H9 (cell line): ENCODE results near the gene ZDHHC12. TPM values are rescaled to one million over a fixed set of nuclear protein-coding genes. Genes with fewer than 3 reads are reported as not detected.

Experiments used
- DNase-seq: peaks from one replicate; pipeline ENCODE4 v3.0.0-alpha.2; 2017
- H2AFZ ChIP-seq: one replicate; pipeline ENCODE4 v1.6.1; 2013; ENCODE audit warnings: mild to moderate bottlenecking, low read length, control low read depth, moderate library complexity
- H2AK5ac ChIP-seq: 2 replicates; pipeline ENCODE4 v1.6.1; 2013; ENCODE audit warnings: low read length, control low read depth, mixed read lengths; ENCODE audit not compliant: insufficient read length
- H2BK120ac ChIP-seq: one replicate; pipeline ENCODE4 v1.6.1; 2013; ENCODE audit warnings: low read depth, mild to moderate bottlenecking, low read length, control low read depth, inconsistent platforms; ENCODE audit not compliant: poor library complexity, severe bottlenecking
- H2BK12ac ChIP-seq: 2 replicates; pipeline ENCODE4 v1.6.1; 2013; ENCODE audit warnings: low read length, control low read depth, mixed read lengths, low read depth; ENCODE audit not compliant: insufficient read length
- H2BK15ac ChIP-seq: 2 replicates; pipeline ENCODE4 v1.6.1; 2013; ENCODE audit warnings: low read depth, low read length, control low read depth
- H2BK20ac ChIP-seq: one replicate; pipeline ENCODE4 v1.6.1; 2013; ENCODE audit warnings: low read depth, mild to moderate bottlenecking, low read length, control low read depth, inconsistent platforms; ENCODE audit not compliant: poor library complexity, severe bottlenecking
- H2BK5ac ChIP-seq: 2 replicates; pipeline ENCODE4 v1.6.1; 2013; ENCODE audit warnings: low read length, control low read depth, mixed read lengths; ENCODE audit not compliant: insufficient read length
- H3K14ac ChIP-seq: 2 replicates; pipeline ENCODE4 v1.6.1; 2013; ENCODE audit warnings: low read length, control low read depth; ENCODE audit not compliant: insufficient read depth
- H3K18ac ChIP-seq: 2 replicates; pipeline ENCODE4 v1.6.1; 2013; ENCODE audit warnings: low read depth, mild to moderate bottlenecking, mixed read lengths, low read length, control low read depth; ENCODE audit not compliant: insufficient read length
- H3K23ac ChIP-seq: 2 replicates; pipeline ENCODE4 v1.6.1; 2013; ENCODE audit warnings: low read length, control low read depth, mixed read lengths, low read depth; ENCODE audit not compliant: insufficient read length
- H3K23me2 ChIP-seq: 2 replicates; pipeline ENCODE4 v1.6.1; 2013; ENCODE audit warnings: low read depth, mild to moderate bottlenecking, mixed read lengths, low read length, control low read depth; ENCODE audit not compliant: insufficient read length, poor library complexity, severe bottlenecking
- H3K27ac ChIP-seq: 2 replicates; pipeline ENCODE4 v1.5.1; 2013; ENCODE audit warnings: low read length, control low read depth, mixed read lengths, low read depth; ENCODE audit not compliant: insufficient read length
- H3K27me3 ChIP-seq: 2 replicates; pipeline ENCODE4 v1.6.1; 2013; ENCODE audit warnings: low read length, control low read depth, inconsistent platforms; ENCODE audit not compliant: insufficient read depth
- H3K4ac ChIP-seq: 2 replicates; pipeline ENCODE4 v1.6.1; 2013; ENCODE audit warnings: low read depth, mild to moderate bottlenecking, control low read depth, inconsistent platforms, low read length, moderate library complexity
- H3K4me1 ChIP-seq: 2 replicates; pipeline ENCODE4 v1.6.1; 2013; ENCODE audit warnings: low read length, control low read depth, inconsistent platforms; ENCODE audit not compliant: insufficient read depth
- H3K4me2 ChIP-seq: 2 replicates; pipeline ENCODE4 v1.6.1; 2013; ENCODE audit warnings: low read length, control low read depth, mixed read lengths; ENCODE audit not compliant: insufficient read length, insufficient read depth
- H3K56ac ChIP-seq: 2 replicates; pipeline ENCODE4 v1.6.1; 2013; ENCODE audit warnings: low read depth, mild to moderate bottlenecking, mixed read lengths, low read length, control low read depth; ENCODE audit not compliant: insufficient read length
- H3K79me1 ChIP-seq: 2 replicates; pipeline ENCODE4 v1.6.1; 2013; ENCODE audit warnings: low read depth, mild to moderate bottlenecking, moderate library complexity, low read length, control low read depth, inconsistent platforms; ENCODE audit not compliant: insufficient read depth, poor library complexity, severe bottlenecking
- H3K79me2 ChIP-seq: 2 replicates; pipeline ENCODE4 v1.6.1; 2013; ENCODE audit warnings: low read length, control low read depth, inconsistent platforms; ENCODE audit not compliant: insufficient read depth
- H3K9ac ChIP-seq: 2 replicates; pipeline ENCODE4 v1.6.1; 2013; ENCODE audit warnings: low read length, control low read depth, mixed read lengths; ENCODE audit not compliant: insufficient read length; ENCODE audit errors: extremely low read depth
- H3K9me3 ChIP-seq: one replicate; pipeline ENCODE4 v1.6.1; 2013; ENCODE audit warnings: low read depth, low read length, inconsistent platforms; ENCODE audit not compliant: control insufficient read depth
- H3T11ph ChIP-seq: one replicate; pipeline ENCODE4 v1.6.1; 2013; ENCODE audit warnings: mild to moderate bottlenecking, low read length, control low read depth, inconsistent platforms
- H4K20me1 ChIP-seq: one replicate; pipeline ENCODE4 v1.6.1; 2013; ENCODE audit not compliant: control insufficient read depth, insufficient read length, insufficient read depth
- H4K5ac ChIP-seq: 2 replicates; pipeline ENCODE4 v1.6.1; 2013; ENCODE audit warnings: low read depth, mild to moderate bottlenecking, mixed read lengths, low read length, control low read depth; ENCODE audit not compliant: insufficient read length
- H4K8ac ChIP-seq: replicated peaks from 2 replicates; pipeline ENCODE4 v1.6.1; 2013; ENCODE audit warnings: low read length, control low read depth, mixed read lengths, low read depth; ENCODE audit not compliant: insufficient read length
- H4K91ac ChIP-seq: 2 replicates; pipeline ENCODE4 v1.6.1; 2013; ENCODE audit warnings: low read depth, mild to moderate bottlenecking, moderate library complexity, mixed read lengths, low read length, control low read depth; ENCODE audit not compliant: insufficient read length
- H3K27ac Mint-ChIP-seq, 3 experiments: 2 replicates in 2 of 3; 3 replicates in 1 of 3; pipeline ENCODE4 v1.8.0; 2020 to 2021; ENCODE audit warnings: mixed read lengths in 3 of 3, mild to moderate bottlenecking in 1 of 3, moderate library complexity in 1 of 3
- H3K27me3 Mint-ChIP-seq: 2 replicates; pipeline ENCODE4 v1.8.0; 2021; ENCODE audit warnings: low read depth, mild to moderate bottlenecking, moderate library complexity, mixed read lengths
- H3K36me3 Mint-ChIP-seq, 3 experiments: 2 replicates in 2 of 3; 3 replicates in 1 of 3; pipeline ENCODE4 v1.8.0; 2020 to 2021; ENCODE audit warnings: low read depth in 3 of 3, mixed read lengths in 3 of 3; ENCODE audit not compliant: insufficient read depth in 1 of 3
- H3K4me1 Mint-ChIP-seq, 2 experiments: 2 replicates each; pipeline ENCODE4 v1.8.0; 2020; ENCODE audit warnings: mixed read lengths in 2 of 2
- H3K4me3 Mint-ChIP-seq, 2 experiments: 2 replicates in 1 of 2; 3 replicates in 1 of 2; pipeline ENCODE4 v1.8.0; 2020 to 2021; ENCODE audit warnings: mild to moderate bottlenecking in 2 of 2, mixed read lengths in 2 of 2, moderate library complexity in 1 of 2
- H3K9me3 Mint-ChIP-seq, 2 experiments: 2 replicates in 1 of 2; 3 replicates in 1 of 2; pipeline ENCODE4 v1.8.0; 2020; ENCODE audit warnings: mild to moderate bottlenecking in 2 of 2, mixed read lengths in 2 of 2, moderate library complexity in 1 of 2
- WGBS: extraction: QIAGEN DNeasy Blood & Tissue Kit; methylation state at CpG from one replicate; pipeline ENCODE4 v1.1.7; 2013; ENCODE audit warnings: missing lambda C conversion rate, low lambda C conversion rate, mixed read lengths; ENCODE audit not compliant: insufficient read length; ENCODE audit errors: extremely low coverage; 5-methylcytosine and 5-hydroxymethylcytosine counted together
- total RNA-seq: library from RNA; stranded (reverse); gene quantifications from 2 replicates; pipeline ENCODE4 v1.2.1, GENCODE V29; 2021
- TF ChIP-seq, protein P1 (sequence below): fragments of 200-600 bp; sonication (generic); conservative IDR thresholded peaks from 3 replicates; pipeline ENCODE4 v1.8.0; 2021; ENCODE audit warnings: antibody characterized with exemption, mild to moderate bottlenecking

ZDHHC12 gene
- total RNA-seq, 1 experiment from 2014 or later: 42.8 TPM

DNA sequence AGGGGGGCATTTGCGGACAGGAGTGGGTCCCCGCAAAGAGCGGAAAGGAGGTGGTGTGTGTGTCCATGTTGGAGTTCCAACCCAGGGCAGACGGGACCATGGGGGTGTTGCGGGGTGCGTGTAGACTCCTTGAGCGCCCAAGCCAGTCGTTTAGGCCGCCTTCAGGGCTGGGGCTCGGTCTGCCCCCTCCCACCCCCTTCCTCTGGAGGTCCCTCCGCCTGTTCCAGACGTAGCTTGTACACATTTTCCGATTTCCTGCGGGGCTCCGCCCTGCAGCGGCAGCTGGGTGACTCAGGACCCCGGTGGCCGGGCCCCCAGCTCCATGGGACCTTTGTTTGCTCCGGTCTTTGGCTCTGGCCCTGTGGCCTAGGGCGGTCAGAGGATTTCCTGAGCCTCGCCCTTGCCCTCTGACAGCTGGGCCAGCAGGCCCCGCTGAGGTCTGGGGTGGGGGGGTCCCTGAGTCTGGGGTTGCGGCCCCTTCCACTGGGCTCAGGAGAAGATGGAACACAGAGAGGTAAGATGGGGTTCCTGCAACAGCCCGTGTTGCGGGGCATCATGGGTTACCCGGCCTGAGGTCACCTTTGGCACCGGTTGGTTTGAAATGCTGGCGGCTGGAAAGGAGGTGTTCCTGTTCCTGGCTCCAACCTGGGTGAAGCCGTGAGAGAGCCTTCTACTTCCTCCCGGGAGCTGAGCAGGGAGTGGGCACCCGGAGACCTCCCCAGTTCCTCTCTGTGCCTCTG, 20.1 kb downstream of the ZDHHC12 start:
- WGBS: no CpG with 5 or more reads among the region's 31 CpGs
- H3K4me2 ChIP-seq: peak overlapping the region; percentile 54
- H2AK5ac ChIP-seq: no peak overlapping the region
- H3K4me1 ChIP-seq: no peaks in the 10 kb centered on the region
- H3K79me1 ChIP-seq: no peaks in the 10 kb centered on the region
- Mint-ChIP-seq H3K9me3 (peaks cover 2% of the 10 kb centered on the region in 2 experiments; a peak in 1 of 5 replicates), H3K4me3 (peak overlapping the region; percentile 85 to 88), H3K4me1 (peaks cover 2 to 7% of the 10 kb centered on the region in 2 experiments; a peak in 3 of 4 replicates), H3K36me3 (peaks cover 0 to 3% (median 0%) of the 10 kb centered on the region in 3 experiments; a peak in 2 of 7 replicates), H3K27ac (no peak overlapping the region), H3K27me3 (peaks cover 2% of the 10 kb centered on the region; the same call in 1 of the 2 replicates)
- H3K9me3 ChIP-seq: no peaks in the 10 kb centered on the region
- H2BK120ac ChIP-seq: no peak overlapping the region
- H3K79me2 ChIP-seq: no peaks in the 10 kb centered on the region
- no peak overlapping the region for H2BK5ac ChIP-seq
- DNase-seq: peak; percentile 28
- peaks cover 7% of the 10 kb centered on the region for H3K23me2 ChIP-seq
- H2BK20ac ChIP-seq: no peak overlapping the region
- H3K27me3 ChIP-seq: no peaks in the 10 kb centered on the region
- no peak overlapping the region for H3K18ac ChIP-seq
- H2BK15ac ChIP-seq: no peak overlapping the region
- H2BK12ac ChIP-seq: no peak overlapping the region
- no peak overlapping the region for H3K23ac ChIP-seq
- no peaks in the 10 kb centered on the region for H4K20me1 ChIP-seq
- H3K14ac ChIP-seq: no peak overlapping the region
- H2AFZ ChIP-seq: no peak overlapping the region
- no peak overlapping the region for H3K27ac ChIP-seq
- H3K9ac ChIP-seq: peak overlapping the region; percentile 20
- no peak overlapping the region for H4K5ac ChIP-seq
- no peak overlapping the region for H3K56ac ChIP-seq
- no peak overlapping the region for H4K8ac ChIP-seq
- H4K91ac ChIP-seq: no peak overlapping the region
- no peak overlapping the region for H3K4ac ChIP-seq
- no peak overlapping the region for H3T11ph ChIP-seq
- TF ChIP-seq, protein P1, sequence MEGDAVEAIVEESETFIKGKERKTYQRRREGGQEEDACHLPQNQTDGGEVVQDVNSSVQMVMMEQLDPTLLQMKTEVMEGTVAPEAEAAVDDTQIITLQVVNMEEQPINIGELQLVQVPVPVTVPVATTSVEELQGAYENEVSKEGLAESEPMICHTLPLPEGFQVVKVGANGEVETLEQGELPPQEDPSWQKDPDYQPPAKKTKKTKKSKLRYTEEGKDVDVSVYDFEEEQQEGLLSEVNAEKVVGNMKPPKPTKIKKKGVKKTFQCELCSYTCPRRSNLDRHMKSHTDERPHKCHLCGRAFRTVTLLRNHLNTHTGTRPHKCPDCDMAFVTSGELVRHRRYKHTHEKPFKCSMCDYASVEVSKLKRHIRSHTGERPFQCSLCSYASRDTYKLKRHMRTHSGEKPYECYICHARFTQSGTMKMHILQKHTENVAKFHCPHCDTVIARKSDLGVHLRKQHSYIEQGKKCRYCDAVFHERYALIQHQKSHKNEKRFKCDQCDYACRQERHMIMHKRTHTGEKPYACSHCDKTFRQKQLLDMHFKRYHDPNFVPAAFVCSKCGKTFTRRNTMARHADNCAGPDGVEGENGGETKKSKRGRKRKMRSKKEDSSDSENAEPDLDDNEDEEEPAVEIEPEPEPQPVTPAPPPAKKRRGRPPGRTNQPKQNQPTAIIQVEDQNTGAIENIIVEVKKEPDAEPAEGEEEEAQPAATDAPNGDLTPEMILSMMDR: no peak
